HCT116 (cell line): ENCODE results near the gene FMN1. TPM values are rescaled to one million over a fixed set of nuclear protein-coding genes. Genes with fewer than 3 reads are reported as not detected.

Experiments used
- ATAC-seq: fragments of 200-7000 bp; cut with Tn5 transposase; 2 replicates; pipeline ENCODE4 v1.9.1; 2020; ENCODE audit warnings: mild to moderate bottlenecking, moderate library complexity
- BruUV-seq: library from RNA; stranded (reverse); fragments of 400-500 nt; replicated peaks from 2 replicates; lab custom pipeline; 2021; lab: Mats Ljungman, UMichigan
- CTCF ChIA-PET: fragments of 300-600 bp; sonication (Branson Sonifier 250); formaldehyde crosslinking; loops from one replicate; lab custom pipeline; 2021; ENCODE audit warnings: antibody characterized with exemption; lab: Charles Lee
- POLR2A ChIA-PET: fragments of 300-600, 350-600 bp; sonication (Branson Sonifier 250); formaldehyde crosslinking; loops from one replicate; lab custom pipeline; 2021; ENCODE audit warnings: antibody characterized with exemption; lab: Charles Lee
- RAD21 ChIA-PET, 2 experiments: fragments of 300-600 bp; sonication (Branson Sonifier 250); formaldehyde crosslinking; loops; one replicate each; lab custom pipeline; 2023; ENCODE audit warnings: low total read pairs in 2 of 2; ENCODE audit not compliant: uncharacterized antibody in 2 of 2, unreplicated experiment in 2 of 2, low non-redundant PET in 1 of 2; lab: Charles Lee
- DNase-seq: peaks from one replicate; pipeline ENCODE4 v3.0.0-alpha.2; 2010; ENCODE audit warnings: low read depth, low spot score
- H2AFZ ChIP-seq: fragments of 200-600 bp; shearing (Covaris generic), sonication (generic); 2 replicates; pipeline ENCODE4 v1.6.1; 2017; ENCODE audit warnings: low read depth, mixed run types, mixed read lengths, antibody characterized with exemption, low read length; ENCODE audit not compliant: poor library complexity, severe bottlenecking
- H3K27ac ChIP-seq: 2 replicates; pipeline ENCODE4 v1.5.1; 2012; ENCODE audit warnings: low read depth, low read length
- H3K27me3 ChIP-seq: fragments of 200-600 bp; sonication (generic); 2 replicates; pipeline ENCODE4 v1.6.1; 2016; ENCODE audit warnings: mixed run types, low read length, mixed read lengths; ENCODE audit not compliant: insufficient read depth
- H3K36me3 ChIP-seq, 2 experiments: fragments of 200-500 bp in 1 of 2; fragments of 200-600 bp in 1 of 2; sonication (Bioruptor generic) in 1 of 2; sonication (generic) in 1 of 2; 2 replicates each; pipeline versions ENCODE4 v1.5.1 to v1.6.1; 2014 to 2016; ENCODE audit warnings: low read length in 2 of 2, inconsistent platforms in 1 of 2, mixed read lengths in 1 of 2, mixed run types in 1 of 2; ENCODE audit not compliant: insufficient read depth in 2 of 2, control insufficient read depth in 1 of 2
- H3K4me1 ChIP-seq, 2 experiments: fragments of 200-600 bp in 1 of 2; sonication (generic) in 1 of 2; 2 replicates each; pipeline versions ENCODE4 v1.5.1 to v1.6.1; 2012 to 2017; ENCODE audit warnings: low read length in 2 of 2, inconsistent platforms in 1 of 2, mild to moderate bottlenecking in 1 of 2, mixed read lengths in 1 of 2, mixed run types in 1 of 2, moderate library complexity in 1 of 2; ENCODE audit not compliant: insufficient read depth in 2 of 2, control insufficient read depth in 1 of 2
- H3K4me2 ChIP-seq: fragments of 200-600 bp; sonication (generic); 2 replicates; pipeline ENCODE4 v1.6.1; 2017; ENCODE audit warnings: mixed run types, low read length, mixed read lengths
- H3K4me3 ChIP-seq, 2 experiments: fragments of 200-600 bp in 1 of 2; sonication (generic) in 1 of 2; replicated peaks in 1 of 2; 2 replicates each; pipeline ENCODE4 v1.5.1; 2011 to 2016; ENCODE audit warnings: low read length in 2 of 2, control low read depth in 1 of 2, low read depth in 1 of 2, mild to moderate bottlenecking in 1 of 2, mixed read lengths in 1 of 2, mixed run types in 1 of 2
- H3K79me2 ChIP-seq: fragments of 200-600 bp; sonication (generic); 2 replicates; pipeline ENCODE4 v1.6.1; 2017; ENCODE audit warnings: mild to moderate bottlenecking, mixed run types, low read length, moderate library complexity, mixed read lengths; ENCODE audit not compliant: insufficient read depth
- H3K9ac ChIP-seq: fragments of 200-600 bp; sonication (generic); 2 replicates; pipeline ENCODE4 v1.6.1; 2016; ENCODE audit warnings: low read length, mixed read lengths
- H3K9me2 ChIP-seq: fragments of 200-600 bp; sonication (generic), shearing (Covaris generic); 2 replicates; pipeline ENCODE4 v1.6.1; 2017; ENCODE audit warnings: mixed run types, mild to moderate bottlenecking, moderate library complexity; ENCODE audit not compliant: insufficient read depth
- H3K9me3 ChIP-seq, 2 experiments: fragments of 200-500 bp in 1 of 2; fragments of 200-600 bp in 1 of 2; sonication (Bioruptor generic) in 1 of 2; sonication (generic) in 1 of 2; 2 replicates each; pipeline ENCODE4 v1.6.1; 2014 to 2017; ENCODE audit warnings: low read length in 2 of 2, mixed read lengths in 2 of 2, inconsistent platforms in 1 of 2, low read depth in 1 of 2, mild to moderate bottlenecking in 1 of 2, mixed run types in 1 of 2, moderate library complexity in 1 of 2; ENCODE audit not compliant: control insufficient read depth in 1 of 2, insufficient read depth in 1 of 2
- H4K20me1 ChIP-seq: fragments of 200-600 bp; sonication (generic), shearing (Covaris generic); 2 replicates; pipeline ENCODE4 v1.6.1; 2017; ENCODE audit warnings: mixed run types, mild to moderate bottlenecking, moderate library complexity; ENCODE audit not compliant: insufficient read depth
- CBX3 ChIP-seq: IDR thresholded peaks from 2 replicates; pipeline ENCODE4 v1.6.1; 2012; ENCODE audit warnings: low read depth
- ELF1 ChIP-seq: IDR thresholded peaks from 2 replicates; pipeline ENCODE4 v1.6.1; 2012; ENCODE audit warnings: low read depth, borderline replicate concordance
- EZH2 ChIP-seq: fragments of 200-600 bp; sonication (generic); IDR thresholded peaks from 2 replicates; pipeline ENCODE4 v1.6.1; 2017; ENCODE audit warnings: antibody characterized with exemption, mixed run types
- JUND ChIP-seq: IDR thresholded peaks from 2 replicates; pipeline ENCODE4 v1.6.1; 2012
- RAD21 ChIP-seq: IDR thresholded peaks from 2 replicates; pipeline ENCODE4 v1.6.1; 2012; ENCODE audit warnings: low read depth, mild to moderate bottlenecking
- SIN3A ChIP-seq: IDR thresholded peaks from 2 replicates; pipeline ENCODE4 v1.6.1; 2012; ENCODE audit warnings: low read depth
- SP1 ChIP-seq: IDR thresholded peaks from 2 replicates; pipeline ENCODE4 v1.6.1; 2012; ENCODE audit warnings: low read depth
- SRF ChIP-seq: IDR thresholded peaks from 2 replicates; pipeline ENCODE4 v1.6.1; 2012; ENCODE audit warnings: low read depth
- YY1 ChIP-seq: IDR thresholded peaks from 2 replicates; pipeline ENCODE4 v1.6.1; 2011; ENCODE audit warnings: low read length, low read depth, moderate library complexity, mild to moderate bottlenecking; ENCODE audit not compliant: insufficient replicate concordance; ENCODE audit errors: extremely low read depth
- ZNF274 ChIP-seq: fragments of 200-500 bp; sonication (Bioruptor generic); IDR thresholded peaks from 2 replicates; pipeline ENCODE4 v1.6.1; 2014; ENCODE audit warnings: mild to moderate bottlenecking, low read depth, low read length, inconsistent platforms
- intact Hi-C: fragments of 100-400 bp; cut with micrococcal nuclease; formaldehyde crosslinking; loops from 2 replicates; pipeline ENCODE4 v1.10.0; 2022
- total RNA-seq: library from RNA; stranded (reverse); gene quantifications from one replicate; pipeline ENCODE4 v1.2.1, GENCODE V29; 2021; ENCODE audit not compliant: unreplicated experiment
- TF ChIP-seq, protein P1 (sequence below): IDR thresholded peaks from 2 replicates; pipeline ENCODE4 v1.6.1; 2012
- TF ChIP-seq, protein P2 (sequence below): IDR thresholded peaks from 2 replicates; pipeline ENCODE4 v1.6.1; 2012

Gene FMN1
- total RNA-seq, 1 experiment from 2014 or later: 0.39 TPM

DNA sequence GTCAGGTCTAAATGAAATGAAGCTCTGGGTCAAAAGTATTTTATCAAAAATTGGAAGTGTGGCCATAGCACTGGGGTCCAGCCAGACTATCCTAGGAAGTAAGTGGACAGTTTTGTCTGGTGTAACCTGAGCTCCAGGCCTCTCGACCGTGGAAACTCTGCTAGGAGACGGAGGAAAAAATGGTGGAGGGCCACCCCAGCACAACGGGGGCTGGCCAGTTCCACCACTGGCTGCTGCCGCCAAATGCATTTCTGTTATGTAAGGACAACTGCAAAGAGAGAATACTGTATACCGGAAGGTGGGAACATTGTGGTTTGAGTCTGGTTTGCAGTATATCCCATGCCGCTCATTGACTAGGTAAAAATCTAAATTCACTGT lies 241.0 kb downstream of the FMN1 start:
- Histone ChIP-seq H3K36me3 (no peaks in the 10 kb centered on the region), H3K27ac (no peak overlapping the region), H3K79me2 (no peaks in the 10 kb centered on the region), H3K4me3 (no peak overlapping the region), H3K4me2 (no peak overlapping the region), H2AFZ (no peak overlapping the region), H4K20me1 (no peaks in the 10 kb centered on the region), H3K4me1 (no peaks in the 10 kb centered on the region), H3K9ac (no peak overlapping the region), H3K27me3 (no peaks in the 10 kb centered on the region), H3K9me3 (no peaks in the 10 kb centered on the region), H3K9me2 (no peaks in the 10 kb centered on the region)
- RAD21 ChIA-PET: interaction anchor here in 1 of 2 experiments (1.5 kb wide), 1 partner anchor 291 kb away, joined by 3 read pairs; no protein-coding TSS in a partner anchor
- no peak for DNase-seq
- intact Hi-C loops: no loop called here
- BruUV-seq: no TSS peak
- CTCF ChIA-PET: interaction anchor here (4.2 to 5.8 kb wide), 2 partner anchors 109 to 291 kb away, joined by 36 to 38 read pairs; no protein-coding TSS in a partner anchor
- ATAC-seq: no peak
- TF ChIP-seq RAD21 (no peak), YY1 (no peak)
- POLR2A ChIA-PET: no interaction called here

DNA sequence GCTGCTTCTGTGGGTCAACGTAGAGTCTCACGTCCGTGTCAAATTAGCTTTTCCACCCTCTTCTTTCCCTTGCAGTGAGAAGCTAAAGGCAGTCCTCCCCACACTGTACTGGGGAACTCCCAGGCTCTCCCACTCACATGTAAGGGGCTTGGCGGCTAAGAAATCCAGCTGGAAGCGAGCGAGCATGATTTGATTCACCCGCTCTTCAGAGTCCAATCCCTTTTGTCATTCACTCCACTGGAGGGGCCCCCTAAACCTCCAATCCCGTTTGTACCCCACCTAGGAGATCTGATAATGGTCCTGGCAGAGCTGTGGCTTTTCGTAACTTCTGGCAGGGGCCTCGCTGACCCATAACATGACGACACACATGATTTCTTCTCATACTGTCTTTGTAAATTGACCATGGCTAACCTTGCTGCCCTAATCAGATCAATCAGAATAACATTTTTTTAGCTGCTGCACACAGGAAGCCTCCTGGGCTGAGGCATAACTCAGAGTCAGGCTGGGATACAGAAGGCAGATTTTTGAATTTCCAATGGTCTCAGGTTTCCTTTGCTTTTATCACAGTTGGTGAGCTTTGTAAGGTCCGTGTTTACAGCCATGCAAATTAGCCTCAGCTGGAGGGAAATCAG lies 241.5 kb downstream of the FMN1 start:
- intact Hi-C loops: no loop called here

More for the DNA sequence above, 241.5 kb downstream of the FMN1 start:
- Histone ChIP-seq H3K27me3 (no peaks in the 10 kb centered on the region), H3K9me3 (no peaks in the 10 kb centered on the region), H2AFZ (no peak overlapping the region), H4K20me1 (no peaks in the 10 kb centered on the region), H3K79me2 (no peaks in the 10 kb centered on the region), H3K36me3 (no peaks in the 10 kb centered on the region), H3K4me2 (no peak overlapping the region), H3K9ac (no peak overlapping the region), H3K9me2 (no peaks in the 10 kb centered on the region), H3K4me3 (no peak overlapping the region), H3K27ac (no peak overlapping the region), H3K4me1 (no peaks in the 10 kb centered on the region)
- CTCF ChIA-PET: interaction anchor here (1.0 to 5.8 kb wide), 3 partner anchors 17 to 290 kb away, joined by 3 to 38 read pairs (median 36); no protein-coding TSS in a partner anchor
- BruUV-seq: no TSS peak
- DNase-seq (no peak), ATAC-seq (no peak)
- POLR2A ChIA-PET: no interaction called here
- RAD21 ChIA-PET: interaction anchor here in 1 of 2 experiments (1.5 kb wide), 1 partner anchor 290 kb away, joined by 3 read pairs; no protein-coding TSS in a partner anchor
- TF ChIP-seq ELF1: no peak
- TF ChIP-seq, protein P1, sequence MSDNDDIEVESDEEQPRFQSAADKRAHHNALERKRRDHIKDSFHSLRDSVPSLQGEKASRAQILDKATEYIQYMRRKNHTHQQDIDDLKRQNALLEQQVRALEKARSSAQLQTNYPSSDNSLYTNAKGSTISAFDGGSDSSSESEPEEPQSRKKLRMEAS: no peak
- no peak for TF ChIP-seq YY1
- TF ChIP-seq SRF: no peak
- no peak for TF ChIP-seq CBX3
- no peak for TF ChIP-seq EZH2
- TF ChIP-seq ZNF274: no peak
- TF ChIP-seq, protein P2, sequence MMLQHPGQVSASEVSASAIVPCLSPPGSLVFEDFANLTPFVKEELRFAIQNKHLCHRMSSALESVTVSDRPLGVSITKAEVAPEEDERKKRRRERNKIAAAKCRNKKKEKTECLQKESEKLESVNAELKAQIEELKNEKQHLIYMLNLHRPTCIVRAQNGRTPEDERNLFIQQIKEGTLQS: no peak
- TF ChIP-seq SIN3A: no peak
- no peak for TF ChIP-seq JUND
- TF ChIP-seq SP1: no peak
